GM19238 (cell line): ENCODE data around the gene AOX1.
A peak's percentile ranks its signal among the peaks of the same experiment; 100 is the strongest.
"Not testable (repeated sequence)": the region's sequence is repeated elsewhere in the genome, so short reads cannot be mapped to it uniquely, and the experiment has no call there.

Experiments
- DNase-seq: peaks from one replicate; pipeline ENCODE4 v3.0.0; 2011; ENCODE audit warnings: low spot score; ENCODE audit not compliant: insufficient read length

The AOX1 gene

GRCh38 chr2:200700856-200701255, 115.0 kb downstream of the AOX1 start:
- no peak for DNase-seq

GRCh38 chr2:200702044-200702443, 116.2 kb downstream of the AOX1 start:
- no peak for DNase-seq

GRCh38 chr2:200702646-200703118, 116.9 kb downstream of the AOX1 start:
- no peak for DNase-seq

- no peak for DNase-seq
Observed at GRCh38 chr2:200703127-200703925, 117.5 kb downstream of the AOX1 start.

- DNase-seq = no peak
Observed at GRCh38 chr2:200703926-200704637, 118.3 kb downstream of the AOX1 start.

GRCh38 chr2:200705305-200706041, 119.7 kb downstream of the AOX1 start:
- no peak for DNase-seq

DNA sequence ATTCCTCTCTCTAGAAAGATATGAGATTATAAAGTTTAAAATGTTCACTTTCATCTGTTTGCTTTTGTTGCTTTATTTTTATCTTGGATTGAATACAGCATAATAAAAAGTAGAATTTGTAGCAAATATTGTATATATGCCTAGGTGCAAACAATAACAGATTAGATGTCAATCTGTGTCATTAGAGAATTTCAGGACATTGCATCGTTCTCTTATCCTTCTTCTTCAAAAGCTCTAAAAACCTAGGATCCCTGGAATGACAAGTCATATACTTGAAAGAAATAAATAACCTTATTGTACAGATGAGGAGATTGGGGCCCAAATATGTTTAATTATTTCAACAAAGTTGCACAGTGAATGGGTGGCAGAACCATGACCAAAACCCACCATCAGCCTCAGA, 123.1 kb downstream of the AOX1 start:
- DNase-seq = no peak

GRCh38 chr2:200713003-200713703, 127.3 kb downstream of the AOX1 start:
- DNase-seq = peak; percentile 73

- DNase-seq = no peak
Observed at GRCh38 chr2:200713704-200714064, 127.9 kb downstream of the AOX1 start.

DNA sequence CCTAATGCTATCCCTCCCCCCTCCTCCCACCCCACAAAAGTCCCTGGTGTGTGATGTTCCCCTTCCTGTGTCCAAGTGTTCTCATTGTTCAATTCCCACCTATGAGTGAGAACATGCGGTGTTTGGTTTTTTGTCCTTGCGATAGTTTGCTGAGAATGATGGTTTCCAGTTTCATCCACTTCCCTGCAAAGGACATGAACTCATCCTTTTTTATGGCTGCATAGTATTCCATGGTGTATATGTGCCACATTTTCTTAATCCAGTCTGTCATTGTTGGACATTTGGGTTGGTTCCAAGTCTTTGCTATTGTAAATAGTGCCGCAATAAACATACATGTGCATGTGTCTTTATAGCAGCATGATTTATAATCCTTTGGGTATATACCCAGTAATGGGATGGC, 129.2 kb downstream of the AOX1 start:
- not testable (repeated sequence) for DNase-seq

DNA sequence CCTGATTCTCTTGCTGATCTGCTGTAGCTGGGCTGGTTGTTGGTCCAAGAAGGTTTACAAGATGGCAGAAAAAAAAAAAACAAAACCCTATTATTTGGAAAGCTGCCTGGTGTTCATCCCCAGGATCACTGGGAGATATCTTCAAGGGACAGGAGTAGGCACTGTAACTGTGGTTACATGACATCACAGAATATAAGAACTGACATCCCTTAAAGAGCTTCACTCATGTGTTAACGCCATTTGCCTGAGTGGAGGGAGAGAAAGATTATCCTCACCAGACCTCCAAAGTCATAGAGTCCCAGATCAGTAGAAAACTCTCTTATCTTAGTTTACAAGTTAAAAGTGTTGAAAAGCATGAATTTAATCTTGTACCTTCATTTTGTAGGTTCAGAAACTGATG, 130.6 kb downstream of the AOX1 start:
- DNase-seq = no peak
